T-helper 1 cell treated with Interleukin-12 subunit alpha and Interleukin-12 subunit beta and Interleukin-4 antibody, amounts not matched to agents 30 μg/mL and 1 μg/mL, for 36 hours (primary cell): Measurements from ENCODE around the gene CDK1.

ENCODE experiments used
- H3K27ac Mint-ChIP-seq: one replicate; pipeline ENCODE4 v1.8.0; 2021; ENCODE audit warnings: mild to moderate bottlenecking, mixed read lengths
- H3K27me3 Mint-ChIP-seq: one replicate; pipeline ENCODE4 v1.8.0; 2021; ENCODE audit warnings: low read depth, mixed read lengths
- H3K36me3 Mint-ChIP-seq: one replicate; pipeline ENCODE4 v1.8.0; 2021; ENCODE audit warnings: low read depth, mixed read lengths
- H3K4me1 Mint-ChIP-seq: one replicate; pipeline ENCODE4 v1.8.0; 2021; ENCODE audit warnings: low read depth, mixed read lengths
- H3K4me3 Mint-ChIP-seq: one replicate; pipeline ENCODE4 v1.8.0; 2021; ENCODE audit warnings: mild to moderate bottlenecking, moderate library complexity, mixed read lengths
- H3K9me3 Mint-ChIP-seq: one replicate; pipeline ENCODE4 v1.8.0; 2021; ENCODE audit warnings: mixed read lengths

Gene CDK1

GRCh38 chr10:60753817-60754216, 24.5 kb upstream of the CDK1 start:
- H3K27ac Mint-ChIP-seq = no peak overlapping the region
- peaks cover 2% of the 10 kb centered on the region for H3K36me3 Mint-ChIP-seq
- H3K27me3 Mint-ChIP-seq = peaks cover 26% of the 10 kb centered on the region
- H3K4me3 Mint-ChIP-seq = no peak overlapping the region
- H3K4me1 Mint-ChIP-seq = peaks cover 5% of the 10 kb centered on the region
- no peaks in the 10 kb centered on the region for H3K9me3 Mint-ChIP-seq

- no peak overlapping the region for H3K27ac Mint-ChIP-seq
- H3K9me3 Mint-ChIP-seq = no peaks in the 10 kb centered on the region
- peaks cover 22% of the 10 kb centered on the region for H3K27me3 Mint-ChIP-seq
- no peak overlapping the region for H3K4me3 Mint-ChIP-seq
- H3K36me3 Mint-ChIP-seq = peaks cover 2% of the 10 kb centered on the region
- H3K4me1 Mint-ChIP-seq = peaks cover 6% of the 10 kb centered on the region
These were observed 20.8 kb upstream of the CDK1 start for GRCh38 chr10:60757420-60757895.

GRCh38 chr10:60759181-60759580, 19.1 kb upstream of the CDK1 start:
- H3K4me3 Mint-ChIP-seq = no peak overlapping the region

GRCh38 chr10:60760711-60761210, 17.5 kb upstream of the CDK1 start:
- H3K27ac Mint-ChIP-seq = no peak overlapping the region
- H3K9me3 Mint-ChIP-seq = no peaks in the 10 kb centered on the region
- peaks cover 21% of the 10 kb centered on the region for H3K27me3 Mint-ChIP-seq
- peaks cover 6% of the 10 kb centered on the region for H3K4me1 Mint-ChIP-seq
- H3K4me3 Mint-ChIP-seq = no peak overlapping the region
- H3K36me3 Mint-ChIP-seq = peaks cover 3% of the 10 kb centered on the region

More at GRCh38 chr10:60759181-60759580, 19.1 kb upstream of the CDK1 start:
- Mint-ChIP-seq H3K36me3 (peaks cover 2% of the 10 kb centered on the region), H3K27ac (no peak overlapping the region), H3K4me1 (peaks cover 6% of the 10 kb centered on the region), H3K9me3 (no peaks in the 10 kb centered on the region), H3K27me3 (peaks cover 22% of the 10 kb centered on the region)

- no peaks in the 10 kb centered on the region for H3K9me3 Mint-ChIP-seq
- no peak overlapping the region for H3K4me3 Mint-ChIP-seq
- H3K27ac Mint-ChIP-seq = no peak overlapping the region
- peaks cover 11% of the 10 kb centered on the region for H3K27me3 Mint-ChIP-seq
- H3K4me1 Mint-ChIP-seq = peaks cover 9% of the 10 kb centered on the region
- peaks cover 1% of the 10 kb centered on the region for H3K36me3 Mint-ChIP-seq
These were observed 15.7 kb upstream of the CDK1 start for GRCh38 chr10:60762554-60762953.

- H3K4me1 Mint-ChIP-seq = peaks cover 18% of the 10 kb centered on the region
- peaks cover 1% of the 10 kb centered on the region for H3K36me3 Mint-ChIP-seq
- no peak overlapping the region for H3K4me3 Mint-ChIP-seq
- H3K9me3 Mint-ChIP-seq = no peaks in the 10 kb centered on the region
- H3K27ac Mint-ChIP-seq = no peak overlapping the region
- H3K27me3 Mint-ChIP-seq = peaks cover 5% of the 10 kb centered on the region
These were observed 10.9 kb upstream of the CDK1 start for GRCh38 chr10:60767424-60767823.

- Mint-ChIP-seq H3K4me3 (no peak overlapping the region), H3K9me3 (no peaks in the 10 kb centered on the region), H3K36me3 (peaks cover 1% of the 10 kb centered on the region), H3K4me1 (peaks cover 18% of the 10 kb centered on the region), H3K27me3 (peaks cover 5% of the 10 kb centered on the region), H3K27ac (no peak overlapping the region)
These were observed 8.9 kb upstream of the CDK1 start for GRCh38 chr10:60769406-60769805.

GRCh38 chr10:60777696-60778213, 523 bp upstream of the CDK1 start:
- no peaks in the 10 kb centered on the region for H3K9me3 Mint-ChIP-seq
- H3K27ac Mint-ChIP-seq = peak overlapping the region; percentile 97
- no peaks in the 10 kb centered on the region for H3K27me3 Mint-ChIP-seq
- peaks cover 33% of the 10 kb centered on the region for H3K4me1 Mint-ChIP-seq
- H3K4me3 Mint-ChIP-seq = peak overlapping the region; percentile 99
- H3K36me3 Mint-ChIP-seq = peaks cover 11% of the 10 kb centered on the region

- Mint-ChIP-seq H3K4me1 (peaks cover 45% of the 10 kb centered on the region), H3K9me3 (no peaks in the 10 kb centered on the region), H3K4me3 (peak overlapping the region; percentile 99), H3K27ac (peak overlapping the region; percentile 97), H3K27me3 (no peaks in the 10 kb centered on the region), H3K36me3 (peaks cover 18% of the 10 kb centered on the region)
These were observed 906 bp downstream of the CDK1 start for GRCh38 chr10:60778971-60779796.

GRCh38 chr10:60781661-60782060, 3.4 kb downstream of the CDK1 start:
- no peaks in the 10 kb centered on the region for H3K27me3 Mint-ChIP-seq
- H3K27ac Mint-ChIP-seq = peak overlapping the region; percentile 78
- H3K4me1 Mint-ChIP-seq = peaks cover 65% of the 10 kb centered on the region
- peak overlapping the region; percentile 52 for H3K4me3 Mint-ChIP-seq
- peaks cover 29% of the 10 kb centered on the region for H3K36me3 Mint-ChIP-seq
- no peaks in the 10 kb centered on the region for H3K9me3 Mint-ChIP-seq

- no peaks in the 10 kb centered on the region for H3K27me3 Mint-ChIP-seq
- peak overlapping the region; percentile 22 for H3K27ac Mint-ChIP-seq
- no peaks in the 10 kb centered on the region for H3K9me3 Mint-ChIP-seq
- no peak overlapping the region for H3K4me3 Mint-ChIP-seq
- H3K4me1 Mint-ChIP-seq = peaks cover 75% of the 10 kb centered on the region
- H3K36me3 Mint-ChIP-seq = peaks cover 46% of the 10 kb centered on the region
These were observed 6.4 kb downstream of the CDK1 start for GRCh38 chr10:60784641-60785040.

- peaks cover 62% of the 10 kb centered on the region for H3K36me3 Mint-ChIP-seq
- H3K27ac Mint-ChIP-seq = peak overlapping the region; percentile 64
- no peaks in the 10 kb centered on the region for H3K27me3 Mint-ChIP-seq
- H3K9me3 Mint-ChIP-seq = no peaks in the 10 kb centered on the region
- peak overlapping the region; percentile 32 for H3K4me3 Mint-ChIP-seq
- H3K4me1 Mint-ChIP-seq = peaks cover 67% of the 10 kb centered on the region
These were observed 10.3 kb downstream of the CDK1 start for GRCh38 chr10:60788544-60788943.

- H3K27ac Mint-ChIP-seq = peak overlapping the region; percentile 44
- H3K4me3 Mint-ChIP-seq = no peak overlapping the region
- peaks cover 57% of the 10 kb centered on the region for H3K36me3 Mint-ChIP-seq
- no peaks in the 10 kb centered on the region for H3K9me3 Mint-ChIP-seq
- H3K27me3 Mint-ChIP-seq = no peaks in the 10 kb centered on the region
- H3K4me1 Mint-ChIP-seq = peaks cover 59% of the 10 kb centered on the region
These were observed 11.1 kb downstream of the CDK1 start for GRCh38 chr10:60789340-60789739.

- no peak overlapping the region for H3K4me3 Mint-ChIP-seq
- no peaks in the 10 kb centered on the region for H3K27me3 Mint-ChIP-seq
- H3K27ac Mint-ChIP-seq = no peak overlapping the region
- H3K36me3 Mint-ChIP-seq = peaks cover 48% of the 10 kb centered on the region
- H3K9me3 Mint-ChIP-seq = no peaks in the 10 kb centered on the region
- H3K4me1 Mint-ChIP-seq = peaks cover 23% of the 10 kb centered on the region
These were observed 16.7 kb downstream of the CDK1 start for GRCh38 chr10:60794953-60795352.
